A549 (cell line): ENCODE results near the gene BRDT. TPM values are rescaled to one million over a fixed set of nuclear protein-coding genes. Genes with fewer than 3 reads are reported as not detected.

Experiments
- ATAC-seq, 2 experiments: fragments of 200-7000 bp in 1 of 2; fragments of >200 bp in 1 of 2; cut with Nextera tagmentation in 1 of 2; cut with Tn5 transposase in 1 of 2; 3 replicates each; pipeline versions ENCODE4 v1.8.0 to v1.9.1; 2018 to 2020; ENCODE audit warnings: mild to moderate bottlenecking in 1 of 2, moderate library complexity in 1 of 2
- CTCF ChIA-PET: fragments of 300-600 bp; sonication (Branson Sonifier 250); formaldehyde crosslinking; extraction: SDS; loops from one replicate; lab custom pipeline; 2021; ENCODE audit warnings: antibody characterized with exemption, inconsistent platforms; lab: Yijun Ruan, JAX
- POLR2A ChIA-PET: fragments of 350-600 bp; formaldehyde crosslinking; extraction: SDS; loops from one replicate; lab custom pipeline; 2021; ENCODE audit warnings: antibody characterized with exemption, inconsistent platforms; lab: Yijun Ruan, JAX
- DNase-seq, 2 experiments: peaks; one replicate each; pipeline versions ENCODE4 v3.0.0 to v3.0.0-alpha.2; 2011 to 2016; ENCODE audit warnings: low read depth in 1 of 2, low spot score in 1 of 2
- FAIRE-seq: peaks from 2 replicates; lab custom pipeline; 2011; peaks lifted over from hg19 to GRCh38; lab: Jason Lieb, UNC
- H3K27ac ChIP-seq, 2 experiments: fragments of >200 bp; sonication (Bioruptor Twin); formaldehyde crosslinking; 3 replicates each; pipeline ENCODE4 v1.5.1; 2016 to 2017
- H3K4me1 ChIP-seq: fragments of >200 bp; sonication (Bioruptor Twin); formaldehyde crosslinking; 3 replicates; pipeline ENCODE4 v1.6.1; 2016
- H3K4me2 ChIP-seq: fragments of >200 bp; sonication (Bioruptor Twin); formaldehyde crosslinking; 3 replicates; pipeline ENCODE4 v1.6.1; 2016
- H3K4me3 ChIP-seq: fragments of >200 bp; sonication (Bioruptor Twin); formaldehyde crosslinking; 3 replicates; pipeline ENCODE4 v1.5.1; 2016
- H3K9me3 ChIP-seq: fragments of >200 bp; sonication (Bioruptor Twin); formaldehyde crosslinking; 3 replicates; pipeline ENCODE4 v1.6.1; 2016
- CBX2 ChIP-seq: fragments of 200-600 bp; sonication (generic); IDR thresholded peaks from 2 replicates; pipeline ENCODE4 v1.6.1; 2016; ENCODE audit warnings: low read depth, mild to moderate bottlenecking, borderline replicate concordance
- CEBPB ChIP-seq, 2 experiments: fragments of >200 bp in 1 of 2; sonication (Bioruptor Twin) in 1 of 2; formaldehyde crosslinking in 1 of 2; IDR thresholded peaks; 2 replicates each; pipeline ENCODE4 v1.6.1; 2012 to 2016
- CHD2 ChIP-seq: fragments of 150-350 bp; IDR thresholded peaks from 2 replicates; pipeline ENCODE4 v1.6.1; 2014; ENCODE audit warnings: low read length; ENCODE audit not compliant: partially characterized antibody
- EHF ChIP-seq: fragments of 250-450 bp; sonication (Bioruptor Pico); IDR thresholded peaks from 2 replicates; pipeline ENCODE4 v1.5.0; 2020; ENCODE audit warnings: mild to moderate bottlenecking
- ELK1 ChIP-seq: fragments of 150-350 bp; IDR thresholded peaks from 2 replicates; pipeline ENCODE4 v1.6.1; 2014; ENCODE audit warnings: low read depth, mild to moderate bottlenecking, low read length
- EP300 ChIP-seq, 2 experiments: fragments of >200 bp; sonication (Bioruptor Twin); formaldehyde crosslinking; IDR thresholded peaks; 2 replicates in 1 of 2; 3 replicates in 1 of 2; pipeline ENCODE4 v1.6.1; 2016 to 2017
- ESRRA ChIP-seq: fragments of 150-350 bp; IDR thresholded peaks from 2 replicates; pipeline ENCODE4 v1.6.1; 2014; ENCODE audit warnings: mild to moderate bottlenecking, low read length, borderline replicate concordance
- FOSB ChIP-seq: fragments of 250-450 bp; sonication (Bioruptor Pico); IDR thresholded peaks from 2 replicates; pipeline ENCODE4 v1.5.0; 2020; ENCODE audit warnings: mild to moderate bottlenecking, moderate library complexity
- FOSL2 ChIP-seq, 2 experiments: fragments of 450-650 bp in 1 of 2; fragments of >200 bp in 1 of 2; sonication (Bioruptor Twin) in 1 of 2; formaldehyde crosslinking; IDR thresholded peaks; 2 replicates each; pipeline versions ENCODE4 v1.5.0 to v1.6.1; 2016 to 2020; ENCODE audit warnings: mild to moderate bottlenecking in 1 of 2, moderate library complexity in 1 of 2
- FOXS1 ChIP-seq: fragments of 250-450 bp; sonication (Bioruptor Pico); IDR thresholded peaks from 2 replicates; pipeline ENCODE4 v1.5.0; 2020; ENCODE audit warnings: mild to moderate bottlenecking, moderate library complexity
- HES2 ChIP-seq: fragments of >200 bp; sonication (Bioruptor Twin); formaldehyde crosslinking; IDR thresholded peaks from 2 replicates; pipeline ENCODE4 v1.6.1; 2016
- HOXB13 ChIP-seq: fragments of 250-450 bp; sonication (Bioruptor Pico); IDR thresholded peaks from 2 replicates; pipeline ENCODE4 v1.5.0; 2020; ENCODE audit warnings: low read depth, mild to moderate bottlenecking, moderate library complexity
- KDM1A ChIP-seq: fragments of 200-600 bp; sonication (generic); IDR thresholded peaks from 2 replicates; pipeline ENCODE4 v1.6.1; 2016; ENCODE audit warnings: low read depth, mild to moderate bottlenecking
- MAZ ChIP-seq: fragments of 150-350 bp; IDR thresholded peaks from 2 replicates; pipeline ENCODE4 v1.6.1; 2014; ENCODE audit warnings: antibody characterized with exemption, low read depth, low read length, borderline replicate concordance
- NFE2L2 ChIP-seq: fragments of 150-350 bp; conservative IDR thresholded peaks from 2 replicates; pipeline ENCODE4 v1.6.1; 2014; ENCODE audit warnings: low read length
- PHF8 ChIP-seq: fragments of 200-600 bp; sonication (generic); IDR thresholded peaks from 2 replicates; pipeline ENCODE4 v1.6.1; 2016; ENCODE audit warnings: low read depth, mild to moderate bottlenecking, antibody characterized with exemption, moderate library complexity, borderline replicate concordance
- POLR2AphosphoS2 ChIP-seq: conservative IDR thresholded peaks from 2 replicates; pipeline ENCODE4 v1.6.1; 2012; ENCODE audit warnings: low read length, improper control_type of control experiment, inconsistent platforms
- RAD21 ChIP-seq, 2 experiments: fragments of >200 bp in 1 of 2; sonication (Bioruptor Twin) in 1 of 2; formaldehyde crosslinking in 1 of 2; IDR thresholded peaks in 1 of 2; conservative IDR thresholded peaks in 1 of 2; 2 replicates in 1 of 2; 3 replicates in 1 of 2; pipeline ENCODE4 v1.6.1; 2012 to 2018; ENCODE audit warnings: inconsistent platforms in 1 of 2
- RCOR1 ChIP-seq: fragments of 150-350 bp; IDR thresholded peaks from 2 replicates; pipeline ENCODE4 v1.6.1; 2014; ENCODE audit warnings: antibody characterized with exemption, low read length, low read depth
- SMC3 ChIP-seq: fragments of >200 bp; sonication (Bioruptor Twin); formaldehyde crosslinking; IDR thresholded peaks from 3 replicates; pipeline ENCODE4 v1.6.1; 2018; ENCODE audit warnings: inconsistent platforms
- TFCP2L1 ChIP-seq: fragments of 250-450 bp; sonication (Bioruptor Pico); IDR thresholded peaks from 2 replicates; pipeline ENCODE4 v1.5.0; 2021; ENCODE audit warnings: mild to moderate bottlenecking
- TP53 ChIP-seq: fragments of 250-450 bp; sonication (Bioruptor Pico); IDR thresholded peaks from 2 replicates; pipeline ENCODE4 v1.5.0; 2021; ENCODE audit warnings: mild to moderate bottlenecking, moderate library complexity
- USF2 ChIP-seq: fragments of 450-650 bp; IDR thresholded peaks from 2 replicates; pipeline ENCODE4 v1.6.1; 2014; ENCODE audit warnings: antibody characterized with exemption
- ZC3H11A ChIP-seq: fragments of 450-650 bp; IDR thresholded peaks from 2 replicates; pipeline ENCODE4 v1.6.1; 2014; ENCODE audit warnings: antibody characterized with exemption, mild to moderate bottlenecking
- ZFP36 ChIP-seq: fragments of 450-650 bp; IDR thresholded peaks from 2 replicates; pipeline ENCODE4 v1.6.1; 2014; ENCODE audit warnings: borderline replicate concordance; ENCODE audit not compliant: partially characterized antibody
- WGBS: methylation state at CpG from one replicate; pipeline ENCODE4 v1.1.6; 2017; ENCODE audit errors: missing lambda C conversion rate; 5-methylcytosine and 5-hydroxymethylcytosine counted together
- polyA plus RNA-seq, 4 experiments: library from polyadenylated mRNA; depleted of rRNA in 3 of 4; stranded (reverse); fragments of >200 nt; fragmentation: RNase III in 1 of 4; extraction: RNeasy Plus Mini Kit Qiagen cat#74134 plus additional on column Dnase treatment in 1 of 4; gene quantifications; 2 replicates in 3 of 4; 3 replicates in 1 of 4; pipeline ENCODE4 v1.2.3, GENCODE V29; 2011 to 2017
- TF ChIP-seq, protein P1 (sequence below): IDR thresholded peaks from 2 replicates; pipeline ENCODE4 v1.6.1; 2012; ENCODE audit warnings: low read depth, borderline replicate concordance
- TF ChIP-seq, protein P2 (sequence below): fragments of >200 bp; sonication (Bioruptor Twin); formaldehyde crosslinking; IDR thresholded peaks from 3 replicates; pipeline ENCODE4 v1.6.1; 2016

The BRDT gene
- polyA plus RNA-seq, 2 of the 4 experiments (the other 2 are of a cell fraction), result not detected

- TF ChIP-seq TFCP2L1 (CRISPR knock-in tag), result no peak
- no peak for TF ChIP-seq TP53
- TF ChIP-seq FOSL2 (IDR thresholded peaks at IDR 0.05), result no peak
- no peak for TF ChIP-seq FOSL2 (CRISPR knock-in tag; IDR thresholded peaks at IDR 0.05)
- no peak for TF ChIP-seq ZFP36
Measured at GRCh38 chr1:91928026-91928425, 21.2 kb upstream of the BRDT start (continued).

DNA sequence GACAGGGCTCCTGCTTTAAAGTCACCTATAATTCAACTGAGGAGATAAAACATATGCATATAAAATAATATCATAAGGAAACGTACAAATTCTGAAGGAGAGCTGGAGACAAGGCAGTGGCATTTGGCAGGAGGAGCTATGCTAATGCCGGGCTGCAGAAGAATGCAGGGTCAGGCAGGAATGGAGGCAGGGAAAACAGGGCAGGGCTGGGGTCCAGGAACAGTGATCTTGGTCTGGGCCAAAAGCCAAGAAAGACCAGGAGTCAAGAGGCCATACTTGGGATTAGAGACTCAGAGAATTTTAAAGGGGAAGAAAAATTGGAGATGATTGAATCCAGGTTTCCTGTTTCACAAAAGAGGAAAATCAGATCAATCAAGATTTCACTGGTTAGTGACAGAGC lies 20.0 kb upstream of the BRDT start:
- ChIA-PET POLR2A (no interaction called here), CTCF (interaction anchor here (0.6 to 2.2 kb wide), 7 partner anchors 46 to 416 kb away, joined by 3 to 6 read pairs (median 3); no protein-coding TSS in a partner anchor)
- Histone ChIP-seq H3K4me2 (no peak overlapping the region), H3K9me3 (no peaks in the 10 kb centered on the region), H3K4me3 (no peak overlapping the region), H3K4me1 (peaks cover 6% of the 10 kb centered on the region; the same call in 2 of the 3 replicates), H3K27ac (no peak overlapping the region)
- TF ChIP-seq RAD21 (conservative IDR thresholded peaks at IDR 0.05 in 1 of 2, IDR thresholded peaks at IDR 0.05 in 1 of 2) (no peak), KDM1A (no peak), MAZ (no peak)
- TF ChIP-seq, protein P1, sequence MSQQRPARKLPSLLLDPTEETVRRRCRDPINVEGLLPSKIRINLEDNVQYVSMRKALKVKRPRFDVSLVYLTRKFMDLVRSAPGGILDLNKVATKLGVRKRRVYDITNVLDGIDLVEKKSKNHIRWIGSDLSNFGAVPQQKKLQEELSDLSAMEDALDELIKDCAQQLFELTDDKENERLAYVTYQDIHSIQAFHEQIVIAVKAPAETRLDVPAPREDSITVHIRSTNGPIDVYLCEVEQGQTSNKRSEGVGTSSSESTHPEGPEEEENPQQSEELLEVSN, result no peak
- ATAC-seq, result no peak
- no peak for FAIRE-seq
- 59% methylated on average over 2 of the region's 2 CpGs for WGBS
- no peak for DNase-seq

DNA sequence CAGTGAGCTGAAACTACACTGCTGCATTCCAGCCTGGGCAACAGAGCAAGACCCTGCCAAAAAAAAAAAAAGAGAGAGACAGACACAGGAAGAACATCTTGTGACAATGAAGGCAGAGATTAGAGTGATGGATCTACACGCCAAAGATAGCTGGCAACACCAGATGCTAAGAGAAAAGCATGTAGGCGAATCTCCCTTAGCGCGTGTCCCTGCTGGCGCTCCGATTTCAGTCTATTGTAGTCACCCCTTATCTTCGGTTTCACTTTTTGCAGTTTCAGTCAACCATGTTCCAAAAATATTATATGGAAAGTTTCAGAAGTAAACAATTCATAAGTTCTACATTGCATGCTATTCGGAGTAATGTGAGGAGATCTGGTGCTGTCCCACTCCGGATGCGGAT lies 11.6 kb upstream of the BRDT start:
- CTCF ChIA-PET, result interaction anchor here (0.6 to 1.0 kb wide), 2 partner anchors 328 to 354 kb away, joined by 3 read pairs; no protein-coding TSS in a partner anchor
- POLR2A ChIA-PET, result no interaction called here
- ATAC-seq, result no peak

GRCh38 chr1:91940496-91940895 lies 8.7 kb upstream of the BRDT start:
- ChIA-PET POLR2A (no interaction called here), CTCF (interaction anchor here (0.6 to 1.9 kb wide), 4 partner anchors 14 to 428 kb away, joined by 3 to 4 read pairs (median 3); partner anchors contain the start of gene TGFBR3)
- no peak for DNase-seq
- Histone ChIP-seq H3K4me2 (no peak overlapping the region), H3K9me3 (no peaks in the 10 kb centered on the region), H3K4me1 (no peaks in the 10 kb centered on the region), H3K27ac (no peak overlapping the region), H3K4me3 (no peak overlapping the region)
- no peak for ATAC-seq
- 88% methylated on average over 3 of the region's 3 CpGs for WGBS
- FAIRE-seq, result no peak
- TF ChIP-seq POLR2AphosphoS2, result no peak
- no peak for TF ChIP-seq EHF (CRISPR knock-in tag)
- no peak for TF ChIP-seq EP300 (IDR thresholded peaks at IDR 0.05)
- TF ChIP-seq ELK1, result no peak
- TF ChIP-seq HOXB13, result no peak
- no peak for TF ChIP-seq CEBPB (IDR thresholded peaks at IDR 0.05)
- TF ChIP-seq KDM1A, result no peak
- no peak for TF ChIP-seq SMC3
- TF ChIP-seq, protein P2, sequence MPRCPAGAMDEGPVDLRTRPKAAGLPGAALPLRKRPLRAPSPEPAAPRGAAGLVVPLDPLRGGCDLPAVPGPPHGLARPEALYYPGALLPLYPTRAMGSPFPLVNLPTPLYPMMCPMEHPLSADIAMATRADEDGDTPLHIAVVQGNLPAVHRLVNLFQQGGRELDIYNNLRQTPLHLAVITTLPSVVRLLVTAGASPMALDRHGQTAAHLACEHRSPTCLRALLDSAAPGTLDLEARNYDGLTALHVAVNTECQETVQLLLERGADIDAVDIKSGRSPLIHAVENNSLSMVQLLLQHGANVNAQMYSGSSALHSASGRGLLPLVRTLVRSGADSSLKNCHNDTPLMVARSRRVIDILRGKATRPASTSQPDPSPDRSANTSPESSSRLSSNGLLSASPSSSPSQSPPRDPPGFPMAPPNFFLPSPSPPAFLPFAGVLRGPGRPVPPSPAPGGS, result no peak
- no peak for TF ChIP-seq FOXS1 (CRISPR knock-in tag)
- no peak for TF ChIP-seq ESRRA
- no peak for TF ChIP-seq MAZ
- TF ChIP-seq FOSB (CRISPR knock-in tag), result no peak
- no peak for TF ChIP-seq RCOR1
- no peak for TF ChIP-seq ZC3H11A

More for the DNA sequence above, 11.6 kb upstream of the BRDT start:
- Histone ChIP-seq H3K9me3 (no peaks in the 10 kb centered on the region), H3K4me2 (no peak overlapping the region), H3K27ac (no peak overlapping the region), H3K4me3 (no peak overlapping the region), H3K4me1 (no peaks in the 10 kb centered on the region)
- DNase-seq, result no peak
- TF ChIP-seq USF2 (no peak), CEBPB (IDR thresholded peaks at IDR 0.05) (no peak), HES2 (no peak), CBX2 (no peak), NFE2L2 (no peak), PHF8 (no peak), CHD2 (no peak)
- TF ChIP-seq, protein P1, result no peak
- no peak for FAIRE-seq
- 94% methylated on average over 10 of the region's 10 CpGs for WGBS
